ENCODE measurements around the gene RABGGTA. TPM values are rescaled to one million over a fixed set of nuclear protein-coding genes. Genes with fewer than 3 reads are reported as not detected.

Gene RABGGTA
- total RNA-seq, 1 donor from 2014 or later = 39.0 TPM

- no peak for DNase-seq (ENCODE audit: low read depth)
- TF ChIP-seq CTCF (conservative IDR thresholded peaks at IDR 0.05; ENCODE audit: low read depth, low read length) = no peak
- no peak overlapping the region for H3K4me3 ChIP-seq (ENCODE audit: low read depth, low read length)
These were observed 37.1 kb upstream of the RABGGTA start for GRCh38 chr14:24308342-24309124.

- H3K4me3 ChIP-seq (ENCODE audit: low read depth, low read length) = peak within 1 kb of the TSS; percentile 30
- no peak for DNase-seq (ENCODE audit: low read depth)
- TF ChIP-seq CTCF (conservative IDR thresholded peaks at IDR 0.05; ENCODE audit: low read depth, low read length) = peak; percentile 98
These were observed 36.4 kb upstream of the RABGGTA start, which contains the start of gene CIDEB for GRCh38 chr14:24307575-24308341. CIDEB (minus strand) TSS chr14:24307977; CDS start chr14:24307858, 119 bp downstream.

GRCh38 chr14:24307156-24307574 is 35.8 kb upstream of the RABGGTA start:
- DNase-seq (ENCODE audit: low read depth) = no peak
- TF ChIP-seq CTCF (conservative IDR thresholded peaks at IDR 0.05; ENCODE audit: low read depth, low read length) = no peak
- peak overlapping the region; percentile 30 for H3K4me3 ChIP-seq (ENCODE audit: low read depth, low read length)

- TF ChIP-seq CTCF (conservative IDR thresholded peaks at IDR 0.05; ENCODE audit: low read depth, low read length) = no peak
- no peak for DNase-seq (ENCODE audit: low read depth)
- H3K4me3 ChIP-seq (ENCODE audit: low read depth, low read length) = no peak overlapping the region
These were observed 32.6 kb upstream of the RABGGTA start for GRCh38 chr14:24304019-24304387.

- TF ChIP-seq CTCF (conservative IDR thresholded peaks at IDR 0.05; ENCODE audit: low read depth, low read length) = no peak
- peak overlapping the region; percentile 91 for H3K4me3 ChIP-seq (ENCODE audit: low read depth, low read length)
- no peak for DNase-seq (ENCODE audit: low read depth)
These were observed 29.1 kb upstream of the RABGGTA start for GRCh38 chr14:24300326-24300980.

- no peak for DNase-seq (ENCODE audit: low read depth)
- H3K4me3 ChIP-seq (ENCODE audit: low read depth, low read length) = peak within 1 kb of the TSS; percentile 91
- no peak for TF ChIP-seq CTCF (conservative IDR thresholded peaks at IDR 0.05; ENCODE audit: low read depth, low read length)
These were observed 28.1 kb upstream of the RABGGTA start, which contains the start of the genes DHRS1 and NOP9 for GRCh38 chr14:24299255-24300191. DHRS1 (minus strand) TSS chr14:24299780; CDS start chr14:24299106, 674 bp downstream. NOP9 (plus strand) TSS chr14:24299850; CDS start chr14:24299955, 105 bp downstream.
